Aorta (tissue), 5 donors: ENCODE results near the gene SLC17A3. TPM values are rescaled to one million over a fixed set of nuclear protein-coding genes. Genes with fewer than 3 reads are reported as not detected.

ENCODE experiments used
- ATAC-seq: fragments of 200-7000 bp; cut with Tn5 transposase; one replicate; pipeline ENCODE4 v1.9.1; 2022; ENCODE audit warnings: moderate library complexity; ENCODE audit not compliant: low FRiP score
- DNase-seq, 2 donors: peaks; one replicate each; pipeline ENCODE4 v3.0.0-alpha.2; 2020
- H3K27ac ChIP-seq, 2 donors: one replicate each; pipeline ENCODE4 v1.5.1; 2013; ENCODE audit warnings: low read length in 2 of 2, mild to moderate bottlenecking in 2 of 2, moderate library complexity in 2 of 2, control low read depth in 1 of 2, inconsistent platforms in 1 of 2, low read depth in 1 of 2
- H3K27me3 ChIP-seq, 2 donors: one replicate each; pipeline ENCODE4 v1.6.1; 2013; ENCODE audit warnings: control low read depth in 1 of 2, low read length in 1 of 2, mild to moderate bottlenecking in 1 of 2, moderate library complexity in 1 of 2; ENCODE audit not compliant: insufficient read depth in 2 of 2, control insufficient read depth in 1 of 2
- H3K36me3 ChIP-seq, 2 donors: one replicate each; pipeline ENCODE4 v1.6.1; 2013; ENCODE audit warnings: control low read depth in 1 of 2, low read length in 1 of 2, mild to moderate bottlenecking in 1 of 2; ENCODE audit not compliant: insufficient read depth in 2 of 2, control insufficient read depth in 1 of 2
- H3K4me1 ChIP-seq, 2 donors: one replicate each; pipeline ENCODE4 v1.6.1; 2013; ENCODE audit warnings: low read length in 2 of 2, control low read depth in 1 of 2, mild to moderate bottlenecking in 1 of 2, moderate library complexity in 1 of 2; ENCODE audit not compliant: insufficient read depth in 2 of 2, control insufficient read depth in 1 of 2
- H3K4me3 ChIP-seq, 2 donors: one replicate each; pipeline ENCODE4 v1.5.1; 2013; ENCODE audit warnings: low read length in 2 of 2, control low read depth in 1 of 2, mild to moderate bottlenecking in 1 of 2
- H3K9me3 ChIP-seq: one replicate; pipeline ENCODE4 v1.6.1; 2013; ENCODE audit warnings: mild to moderate bottlenecking, low read length; ENCODE audit not compliant: control insufficient read depth
- WGBS, 2 donors: extraction: QIAGEN DNeasy Blood & Tissue Kit; methylation state at CpG; one replicate each; pipeline ENCODE4 v1.1.7; 2013; 5-methylcytosine and 5-hydroxymethylcytosine counted together
- intact Hi-C, 2 donors: fragments of 100-400 bp; cut with DNase I; formaldehyde crosslinking; loops; one replicate each; pipeline versions ENCODE4 v1.14.2 to v1.15.0; 2022
- polyA plus RNA-seq, 2 donors: library from polyadenylated mRNA; stranded (reverse); fragments of 200-250 nt; gene quantifications; one replicate each; pipeline ENCODE4 v1.2.3, GENCODE V29; 2013
- total RNA-seq, 2 donors: library from RNA; stranded (reverse); fragmentation: NEBNext Ultra II Directional; extraction: Animal tissue kit (Norgen Biotek cat#: 25700); gene quantifications; one replicate each; pipeline ENCODE4 v1.2.1, GENCODE V29; 2021
- donor health status: healthy with polysubstance abuse.
- donor health status: Bipolar disorder and iron deficiency.
- donor health status: DM: no; HTN: no; CAD: no.
- donor health status: DM: no; HTN: no; CAD: no.
- donor health status: DM: yes; HTN: yes; CAD: no.

The SLC17A3 gene
- total and polyA plus RNA-seq, 4 donors: not detected

GRCh38 chr6:25911351-25911750, 37.3 kb upstream of the SLC17A3 start:
- Histone ChIP-seq H3K27ac (no peak overlapping the region), H3K4me1 (no peaks in the 10 kb centered on the region), H3K36me3 (no peaks in the 10 kb centered on the region), H3K4me3 (no peak overlapping the region), H3K9me3 (no peaks in the 10 kb centered on the region), H3K27me3 (no peaks in the 10 kb centered on the region)
- WGBS, 2 donors: 79 to 82% methylated on average over 4 of the region's 4 CpGs
- intact Hi-C loops: no loop called here
- no peak for DNase-seq
- no peak for ATAC-seq

- Histone ChIP-seq H3K4me3 (no peak overlapping the region), H3K4me1 (no peaks in the 10 kb centered on the region), H3K27ac (no peak overlapping the region), H3K9me3 (no peaks in the 10 kb centered on the region), H3K27me3 (no peaks in the 10 kb centered on the region), H3K36me3 (no peaks in the 10 kb centered on the region)
- 75 to 77% methylated on average over 1 of the region's 1 CpG for WGBS, 2 donors
- intact Hi-C loops: no loop called here
- DNase-seq (no peak), ATAC-seq (no peak)
These were observed 33.5 kb upstream of the SLC17A3 start for GRCh38 chr6:25907475-25908014.

- Histone ChIP-seq H3K27me3 (no peaks in the 10 kb centered on the region), H3K27ac (no peak overlapping the region), H3K36me3 (no peaks in the 10 kb centered on the region), H3K4me3 (no peak overlapping the region), H3K4me1 (no peaks in the 10 kb centered on the region), H3K9me3 (no peaks in the 10 kb centered on the region)
- DNase-seq (no peak), ATAC-seq (no peak)
- 92 to 95% methylated on average over 4 of the region's 4 CpGs for WGBS, 2 donors
- intact Hi-C loops: no loop called here
These were observed 29.5 kb upstream of the SLC17A3 start for GRCh38 chr6:25903467-25904099.

GRCh38 chr6:25902071-25902470, 28.0 kb upstream of the SLC17A3 start:
- no peaks in the 10 kb centered on the region for H3K9me3 ChIP-seq
- intact Hi-C loops: no loop called here
- H3K4me1 ChIP-seq: no peaks in the 10 kb centered on the region
- H3K27ac ChIP-seq: no peak overlapping the region
- no peak for ATAC-seq
- 99 to 100% methylated on average over 1 of the region's 1 CpG for WGBS, 2 donors
- H3K36me3 ChIP-seq: no peaks in the 10 kb centered on the region
- no peak overlapping the region for H3K4me3 ChIP-seq
- no peak for DNase-seq
- no peaks in the 10 kb centered on the region for H3K27me3 ChIP-seq

- intact Hi-C loops: no loop called here
- DNase-seq: no peak
- Histone ChIP-seq H3K27ac (no peak overlapping the region), H3K4me1 (no peaks in the 10 kb centered on the region), H3K27me3 (no peaks in the 10 kb centered on the region), H3K9me3 (no peaks in the 10 kb centered on the region), H3K4me3 (no peak overlapping the region), H3K36me3 (no peaks in the 10 kb centered on the region)
- 81 to 92% methylated on average over 1 of the region's 1 CpG for WGBS, 2 donors
- ATAC-seq: no peak
These were observed 26.8 kb upstream of the SLC17A3 start for GRCh38 chr6:25900843-25901242.

- no peak overlapping the region for H3K27ac ChIP-seq
- H3K4me3 ChIP-seq: no peak overlapping the region
- 95 to 96% methylated on average over 2 of the region's 2 CpGs for WGBS, 2 donors
- ATAC-seq: no peak
- no peaks in the 10 kb centered on the region for H3K27me3 ChIP-seq
- H3K36me3 ChIP-seq: no peaks in the 10 kb centered on the region
- intact Hi-C loops: loop anchor here in 1 of 2 donors (10.0 kb wide), 1 partner anchor 185 kb away; no protein-coding TSS in a partner anchor
- no peaks in the 10 kb centered on the region for H3K9me3 ChIP-seq
- no peaks in the 10 kb centered on the region for H3K4me1 ChIP-seq
- no peak for DNase-seq
These were observed 25.8 kb upstream of the SLC17A3 start for GRCh38 chr6:25899580-25900408.

- H3K4me3 ChIP-seq: no peak overlapping the region
- no peaks in the 10 kb centered on the region for H3K4me1 ChIP-seq
- H3K36me3 ChIP-seq: no peaks in the 10 kb centered on the region
- WGBS, 2 donors: 63 to 65% methylated on average over 2 of the region's 2 CpGs
- H3K27me3 ChIP-seq: no peaks in the 10 kb centered on the region
- intact Hi-C loops: loop anchor here in 1 of 2 donors (10.0 kb wide), 1 partner anchor 184 kb away; no protein-coding TSS in a partner anchor
- H3K9me3 ChIP-seq: no peaks in the 10 kb centered on the region
- DNase-seq (no peak), ATAC-seq (no peak)
- no peak overlapping the region for H3K27ac ChIP-seq
These were observed 25.1 kb upstream of the SLC17A3 start for GRCh38 chr6:25899123-25899522.

GRCh38 chr6:25898289-25898977, 24.4 kb upstream of the SLC17A3 start:
- Histone ChIP-seq H3K4me3 (no peak overlapping the region), H3K4me1 (no peaks in the 10 kb centered on the region), H3K27me3 (no peaks in the 10 kb centered on the region), H3K27ac (no peak overlapping the region), H3K36me3 (no peaks in the 10 kb centered on the region), H3K9me3 (no peaks in the 10 kb centered on the region)
- 82 to 83% methylated on average over 5 of the region's 5 CpGs for WGBS, 2 donors
- intact Hi-C loops: loop anchor here in 1 of 2 donors (10.0 kb wide), 1 partner anchor 184 kb away; no protein-coding TSS in a partner anchor
- no peak for DNase-seq
- no peak for ATAC-seq
